ENCODE data around the gene UBE2I.

The UBE2I gene

DNA sequence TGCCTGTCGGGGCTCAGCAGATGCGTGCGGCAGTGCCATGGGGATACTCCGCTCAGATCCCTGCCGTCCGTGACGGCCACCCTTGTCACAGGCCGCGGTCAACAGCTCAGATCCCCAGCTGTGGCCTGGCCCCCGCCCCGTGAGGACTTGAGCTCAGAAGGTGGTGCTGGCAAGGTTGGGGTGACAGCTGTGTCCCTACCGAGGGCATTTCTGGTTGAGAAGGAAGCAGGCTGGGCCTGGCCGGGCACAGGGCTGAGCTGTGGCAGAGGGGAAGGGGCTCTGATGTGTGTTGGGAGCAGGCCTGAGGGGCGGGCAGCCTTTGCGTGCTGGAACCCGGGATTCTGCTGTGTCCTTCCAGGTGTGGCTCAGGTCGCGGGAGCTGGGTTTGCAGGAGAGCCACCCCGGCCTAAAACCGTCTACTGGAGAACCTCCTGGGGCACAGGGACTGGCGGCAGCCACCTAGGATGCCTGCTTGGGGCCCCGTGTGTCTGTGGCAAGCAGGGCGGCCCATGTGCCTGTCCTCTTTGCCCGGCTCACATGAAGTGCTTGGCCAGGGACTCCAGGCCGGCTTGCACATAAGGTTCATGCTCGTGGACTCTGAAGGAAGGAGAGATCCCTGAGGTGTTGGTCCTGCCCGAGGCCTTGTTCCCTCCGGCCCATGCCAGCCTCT lies 5.1 kb downstream of the UBE2I start:
- H3F3A ChIP-seq (ENCODE audit: insufficient read depth), result no peaks in the 10 kb centered on the region
- peaks cover 4% of the 10 kb centered on the region; the same call in 1 of the 2 replicates for H3K36me3 ChIP-seq (ENCODE audit: low read length)
- no peaks in the 10 kb centered on the region for H3K27me3 ChIP-seq (ENCODE audit: low read length)
- H3K4me2 ChIP-seq (ENCODE audit: low read depth, low read length, poor library complexity, severe bottlenecking), result no peak overlapping the region
- H3K9me3 ChIP-seq (ENCODE audit: insufficient read depth, low read length), result no peaks in the 10 kb centered on the region
- H4K20me1 ChIP-seq (ENCODE audit: low read depth, low read length), result peaks cover 21% of the 10 kb centered on the region
- no peak overlapping the region for H3K9ac ChIP-seq (ENCODE audit: low read length)
- H3K27ac ChIP-seq (ENCODE audit: low read depth, low read length), result no peak overlapping the region
- TF ChIP-seq EZH2phosphoT487 (conservative IDR thresholded peaks at IDR 0.05; ENCODE audit: low read length), result no peak
- TF ChIP-seq, protein P1, sequence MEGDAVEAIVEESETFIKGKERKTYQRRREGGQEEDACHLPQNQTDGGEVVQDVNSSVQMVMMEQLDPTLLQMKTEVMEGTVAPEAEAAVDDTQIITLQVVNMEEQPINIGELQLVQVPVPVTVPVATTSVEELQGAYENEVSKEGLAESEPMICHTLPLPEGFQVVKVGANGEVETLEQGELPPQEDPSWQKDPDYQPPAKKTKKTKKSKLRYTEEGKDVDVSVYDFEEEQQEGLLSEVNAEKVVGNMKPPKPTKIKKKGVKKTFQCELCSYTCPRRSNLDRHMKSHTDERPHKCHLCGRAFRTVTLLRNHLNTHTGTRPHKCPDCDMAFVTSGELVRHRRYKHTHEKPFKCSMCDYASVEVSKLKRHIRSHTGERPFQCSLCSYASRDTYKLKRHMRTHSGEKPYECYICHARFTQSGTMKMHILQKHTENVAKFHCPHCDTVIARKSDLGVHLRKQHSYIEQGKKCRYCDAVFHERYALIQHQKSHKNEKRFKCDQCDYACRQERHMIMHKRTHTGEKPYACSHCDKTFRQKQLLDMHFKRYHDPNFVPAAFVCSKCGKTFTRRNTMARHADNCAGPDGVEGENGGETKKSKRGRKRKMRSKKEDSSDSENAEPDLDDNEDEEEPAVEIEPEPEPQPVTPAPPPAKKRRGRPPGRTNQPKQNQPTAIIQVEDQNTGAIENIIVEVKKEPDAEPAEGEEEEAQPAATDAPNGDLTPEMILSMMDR (IDR thresholded peaks at IDR 0.05; ENCODE audit: insufficient read depth, low read length, poor library complexity, severe bottlenecking), result no peak
- H3K4me3 ChIP-seq (ENCODE audit: insufficient read depth, low read length, poor library complexity, severe bottlenecking), result no peak overlapping the region
- no peak overlapping the region for H2AFZ ChIP-seq (ENCODE audit: low read depth, low read length, severe bottlenecking)
- H3K79me2 ChIP-seq (ENCODE audit: insufficient read depth, low read length), result peaks cover 72% of the 10 kb centered on the region
- no peaks in the 10 kb centered on the region for H3K9me2 ChIP-seq (replicated peaks; ENCODE audit: insufficient read depth, low read length)

DNA sequence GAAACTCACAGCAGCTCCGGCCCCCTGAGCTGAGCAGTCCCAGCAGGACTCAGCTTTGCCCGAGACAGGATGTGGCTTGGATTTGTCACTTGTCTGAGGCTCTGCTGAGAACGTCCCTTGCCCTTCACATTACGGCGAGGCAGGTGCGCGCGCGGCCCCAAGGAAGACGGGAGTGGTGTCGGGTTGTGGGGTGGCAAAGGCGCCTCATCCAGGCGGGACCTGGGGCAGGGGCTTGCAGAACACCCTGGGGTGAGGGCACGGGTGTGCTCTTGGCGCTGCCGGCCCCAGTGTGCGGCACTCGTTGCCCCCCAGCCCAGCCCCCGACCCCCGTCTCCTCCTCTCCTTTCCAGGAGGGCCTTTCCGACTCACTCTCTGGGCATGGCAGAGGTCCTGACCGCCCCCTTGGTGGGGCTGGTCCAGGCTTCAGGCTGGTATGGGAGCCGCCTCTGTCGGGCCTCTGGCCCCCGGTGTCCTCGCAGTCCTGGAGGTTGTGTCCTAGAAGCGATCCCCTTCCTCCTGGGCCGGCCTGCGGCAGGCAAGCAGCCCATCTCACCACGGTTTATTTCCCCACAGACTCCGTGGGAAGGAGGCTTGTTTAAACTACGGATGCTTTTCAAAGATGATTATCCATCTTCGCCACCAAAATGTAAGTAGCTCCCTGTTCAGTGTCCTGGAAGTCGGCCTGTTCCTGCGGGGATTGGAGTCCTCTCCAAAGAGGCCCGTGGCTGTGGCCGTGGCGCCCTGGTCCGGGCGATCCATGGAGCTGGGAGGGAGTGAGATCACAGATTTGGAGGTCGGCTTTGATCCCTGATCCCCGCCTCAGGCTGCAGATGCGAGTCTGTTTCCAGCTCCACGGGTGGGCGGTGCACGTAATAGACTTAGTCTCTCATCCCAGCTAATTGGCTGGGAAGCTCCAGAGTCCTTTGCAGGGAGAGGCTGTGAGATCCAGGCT lies 5.9 kb downstream of the UBE2I start:
- no peak overlapping the region for H3K4me2 ChIP-seq (ENCODE audit: low read depth, low read length, poor library complexity, severe bottlenecking)
- no peaks in the 10 kb centered on the region for H3F3A ChIP-seq (ENCODE audit: insufficient read depth)
- peaks cover 4% of the 10 kb centered on the region; the same call in 1 of the 2 replicates for H3K36me3 ChIP-seq (ENCODE audit: low read length)
- no peak overlapping the region for H3K4me3 ChIP-seq (ENCODE audit: insufficient read depth, low read length, poor library complexity, severe bottlenecking)
- H3K9me3 ChIP-seq (ENCODE audit: insufficient read depth, low read length), result no peaks in the 10 kb centered on the region
- H4K20me1 ChIP-seq (ENCODE audit: low read depth, low read length), result peaks cover 18% of the 10 kb centered on the region
- H3K27ac ChIP-seq (ENCODE audit: low read depth, low read length), result no peak overlapping the region
- H3K9me2 ChIP-seq (replicated peaks; ENCODE audit: insufficient read depth, low read length), result no peaks in the 10 kb centered on the region
- peaks cover 67% of the 10 kb centered on the region for H3K79me2 ChIP-seq (ENCODE audit: insufficient read depth, low read length)
- H3K9ac ChIP-seq (ENCODE audit: low read length), result no peak overlapping the region
- H3K27me3 ChIP-seq (ENCODE audit: low read length), result no peaks in the 10 kb centered on the region
- TF ChIP-seq EZH2phosphoT487 (conservative IDR thresholded peaks at IDR 0.05; ENCODE audit: low read length), result no peak
- TF ChIP-seq, protein P1 (IDR thresholded peaks at IDR 0.05; ENCODE audit: insufficient read depth, low read length, poor library complexity, severe bottlenecking), result no peak
- no peak overlapping the region for H2AFZ ChIP-seq (ENCODE audit: low read depth, low read length, severe bottlenecking)

DNA sequence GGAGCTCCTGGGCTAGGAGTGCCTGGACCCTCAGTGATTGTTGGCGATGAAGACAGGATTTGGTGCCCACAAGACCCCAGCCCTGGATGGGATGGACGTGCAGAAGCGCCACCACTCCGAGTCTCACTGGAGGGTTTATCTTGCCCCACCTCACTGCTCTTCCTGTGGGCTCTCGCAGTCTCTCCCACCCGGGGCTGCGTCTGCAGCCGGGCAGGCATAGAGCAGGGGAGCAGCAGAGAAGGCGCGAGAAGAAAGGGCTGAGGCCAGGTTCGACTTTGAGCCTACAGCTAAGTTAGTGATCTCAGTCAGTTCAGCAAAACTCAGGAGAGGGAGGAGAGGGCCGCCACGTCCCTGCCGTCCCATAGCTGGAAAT lies 6.6 kb downstream of the UBE2I start:
- Histone ChIP-seq H3K79me2 (ENCODE audit: insufficient read depth, low read length) (peaks cover 60% of the 10 kb centered on the region), H3K4me2 (ENCODE audit: low read depth, low read length, poor library complexity, severe bottlenecking) (no peak overlapping the region), H3K9ac (ENCODE audit: low read length) (no peak overlapping the region), H2AFZ (ENCODE audit: low read depth, low read length, severe bottlenecking) (no peak overlapping the region), H4K20me1 (ENCODE audit: low read depth, low read length) (peaks cover 12% of the 10 kb centered on the region), H3K27me3 (ENCODE audit: low read length) (no peaks in the 10 kb centered on the region), H3K27ac (ENCODE audit: low read depth, low read length) (no peak overlapping the region), H3K4me3 (ENCODE audit: insufficient read depth, low read length, poor library complexity, severe bottlenecking) (no peak overlapping the region), H3K9me3 (ENCODE audit: insufficient read depth, low read length) (no peaks in the 10 kb centered on the region), H3K9me2 (replicated peaks; ENCODE audit: insufficient read depth, low read length) (no peaks in the 10 kb centered on the region), H3K36me3 (ENCODE audit: low read length) (peaks cover 4% of the 10 kb centered on the region; the same call in 1 of the 2 replicates), H3F3A (ENCODE audit: insufficient read depth) (no peaks in the 10 kb centered on the region)
- TF ChIP-seq, protein P1 (IDR thresholded peaks at IDR 0.05; ENCODE audit: insufficient read depth, low read length, poor library complexity, severe bottlenecking), result no peak
- TF ChIP-seq EZH2phosphoT487 (conservative IDR thresholded peaks at IDR 0.05; ENCODE audit: low read length), result no peak

Data from SU-DHL-6 (cell line).